IPS DF 19.7 (cell line): ENCODE data around the gene EME2.

Experiments used
- DNase-seq: peaks from one replicate; pipeline ENCODE4 v3.0.0-alpha.2; 2013; ENCODE audit warnings: low read depth, low spot score

EME2 gene

DNA sequence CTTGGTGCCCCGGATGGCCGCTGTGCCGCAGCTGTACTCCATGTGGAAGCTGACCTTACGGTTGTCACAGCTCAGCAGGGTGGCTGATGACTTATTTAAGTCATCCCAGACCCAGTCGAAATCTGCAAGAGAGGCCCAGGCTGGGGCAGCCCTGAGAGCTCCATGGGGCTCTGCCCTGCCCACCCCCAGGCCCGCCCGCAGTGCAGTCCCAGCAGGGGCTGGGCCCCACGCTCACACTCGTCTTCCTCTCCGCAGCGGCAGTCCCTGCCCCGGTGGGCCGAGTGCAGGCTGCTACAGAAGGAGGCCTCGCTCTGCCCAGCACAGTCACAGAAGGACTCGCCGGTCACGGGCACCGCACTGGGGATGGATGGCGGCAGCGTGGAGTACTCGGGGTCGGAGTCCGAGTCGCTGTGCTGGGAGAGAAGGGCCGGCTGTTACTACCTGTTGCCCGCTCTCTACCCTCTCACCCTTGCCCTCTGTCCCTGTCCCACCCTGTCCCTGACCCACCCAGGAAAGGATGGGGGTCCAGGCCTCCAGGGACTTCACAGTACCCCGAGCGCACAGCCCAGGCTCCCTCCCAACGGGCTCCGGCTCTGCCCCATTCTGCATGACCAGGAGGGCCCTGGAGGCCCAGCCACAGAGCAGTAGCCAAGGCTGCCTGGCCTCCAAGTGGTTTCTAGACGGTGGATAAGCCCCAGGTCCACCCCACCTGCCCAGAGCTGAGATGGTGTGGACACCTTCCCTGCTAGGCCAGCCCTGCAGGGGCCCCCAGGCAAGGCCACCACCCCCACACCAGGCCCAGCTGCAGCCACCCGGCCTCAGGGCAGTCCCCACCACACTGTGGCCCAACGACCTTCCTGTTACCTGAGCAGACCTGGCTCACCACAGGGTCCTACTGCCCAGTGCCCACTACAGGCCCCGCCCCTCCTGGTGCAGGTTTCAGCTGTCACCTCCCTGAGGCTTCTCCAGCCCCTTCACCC is 5.9 kb downstream of the EME2 start:
- DNase-seq, result no peak

DNA sequence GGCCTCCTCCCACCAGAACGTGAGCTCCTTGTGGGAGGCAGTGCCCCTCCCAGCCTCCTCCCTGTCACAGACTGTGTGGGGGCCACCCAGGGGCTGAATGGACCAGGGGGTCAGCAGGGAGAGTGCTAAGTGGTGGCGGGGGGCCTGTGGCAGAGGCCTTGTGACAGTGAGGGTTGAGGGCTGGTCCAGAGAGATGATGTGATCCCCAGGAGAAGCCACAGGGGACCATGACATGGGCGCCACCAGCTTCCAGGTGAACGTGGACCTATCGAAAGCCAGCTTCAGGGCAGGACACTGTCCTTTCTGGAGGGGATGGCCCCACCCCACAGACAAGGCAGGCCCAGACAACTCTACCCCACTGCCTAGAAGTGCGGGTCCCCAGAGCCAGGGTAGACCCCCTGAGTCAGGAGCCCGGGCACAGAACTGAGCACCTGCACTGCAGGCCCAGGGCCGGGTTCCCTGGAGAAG is 6.7 kb downstream of the EME2 start:
- no peak for DNase-seq

GRCh38 chr16:1779741-1780676 is 7.4 kb downstream of the EME2 start:
- DNase-seq, result no peak

GRCh38 chr16:1780677-1781072 is 8.1 kb downstream of the EME2 start:
- no peak for DNase-seq

DNA sequence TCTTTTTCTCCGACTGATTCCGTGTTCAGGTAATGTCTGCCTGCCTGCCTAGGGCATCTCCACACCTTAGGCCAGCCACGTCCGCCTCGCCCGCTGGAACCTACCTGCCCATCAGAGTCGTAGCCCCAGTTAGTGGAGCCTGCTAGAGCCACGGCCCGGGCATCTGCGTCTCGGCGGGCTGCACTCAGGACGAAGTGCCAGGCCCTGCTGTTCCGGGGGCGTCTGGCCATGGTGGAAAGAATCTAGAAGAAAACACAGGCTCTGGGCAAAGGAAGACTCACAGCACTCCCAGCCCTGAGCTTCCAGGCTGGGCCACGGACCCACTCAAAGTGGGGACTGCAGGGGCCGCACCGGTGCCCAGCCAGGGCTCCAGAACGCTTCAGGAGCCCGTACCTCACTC is 8.6 kb downstream of the EME2 start:
- no peak for DNase-seq

GRCh38 chr16:1781758-1782407 is 9.3 kb downstream of the EME2 start:
- DNase-seq, result no peak

GRCh38 chr16:1782408-1783264 is 10.0 kb downstream of the EME2 start, which contains the start of the genes NUBP2 and SPSB3:
Gene NUBP2 (plus strand): TSS chr16:1782960. CDS start chr16:1783021, 61 bp downstream.
Gene SPSB3 (minus strand): TSS chr16:1782571. CDS start chr16:1781483, 1,088 bp downstream.
- peak; percentile 99 for DNase-seq

DNA sequence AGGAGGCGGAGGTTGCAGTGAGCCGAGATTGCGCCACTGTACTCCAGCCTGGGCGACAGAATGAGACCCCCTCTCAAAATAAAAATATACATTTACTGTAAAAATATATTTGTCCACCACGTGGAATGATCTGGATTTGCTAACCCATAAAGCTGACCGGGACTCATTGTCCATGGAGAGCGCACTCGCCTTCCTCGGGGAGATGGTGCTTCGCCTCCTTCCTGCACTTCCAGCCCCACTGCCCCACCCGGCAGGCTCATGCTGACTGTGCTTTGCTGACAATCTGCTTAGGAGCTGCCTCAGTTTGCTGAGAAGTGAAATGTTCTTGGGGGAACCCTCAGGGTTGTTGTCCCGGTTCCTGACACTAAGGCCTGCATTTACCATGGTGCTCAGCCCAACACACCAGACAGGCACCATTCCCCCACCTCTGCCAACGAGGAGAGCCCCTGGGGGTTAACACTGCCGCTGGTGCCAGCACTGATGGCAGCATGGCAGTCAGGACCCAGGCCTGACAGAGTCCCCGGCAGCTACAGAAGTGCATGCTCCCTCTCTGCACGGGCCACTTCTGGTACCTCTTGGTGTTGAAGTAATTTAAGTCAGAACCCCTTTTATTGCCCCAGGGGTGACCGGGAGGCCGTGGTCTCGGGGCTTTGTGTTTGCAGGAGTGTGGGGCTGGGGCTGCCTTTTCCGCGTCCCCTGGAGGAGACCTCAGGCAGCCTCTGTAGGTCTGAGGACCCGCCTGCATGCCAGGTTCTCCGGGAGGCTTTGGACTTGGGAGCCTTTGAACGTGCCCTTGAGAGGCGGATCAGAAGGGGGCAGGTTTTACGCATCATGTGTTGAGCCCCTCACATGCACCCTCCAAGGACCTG is 12.6 kb downstream of the EME2 start:
- no peak for DNase-seq

GRCh38 chr16:1785846-1786170 is 13.2 kb downstream of the EME2 start:
- no peak for DNase-seq

DNA sequence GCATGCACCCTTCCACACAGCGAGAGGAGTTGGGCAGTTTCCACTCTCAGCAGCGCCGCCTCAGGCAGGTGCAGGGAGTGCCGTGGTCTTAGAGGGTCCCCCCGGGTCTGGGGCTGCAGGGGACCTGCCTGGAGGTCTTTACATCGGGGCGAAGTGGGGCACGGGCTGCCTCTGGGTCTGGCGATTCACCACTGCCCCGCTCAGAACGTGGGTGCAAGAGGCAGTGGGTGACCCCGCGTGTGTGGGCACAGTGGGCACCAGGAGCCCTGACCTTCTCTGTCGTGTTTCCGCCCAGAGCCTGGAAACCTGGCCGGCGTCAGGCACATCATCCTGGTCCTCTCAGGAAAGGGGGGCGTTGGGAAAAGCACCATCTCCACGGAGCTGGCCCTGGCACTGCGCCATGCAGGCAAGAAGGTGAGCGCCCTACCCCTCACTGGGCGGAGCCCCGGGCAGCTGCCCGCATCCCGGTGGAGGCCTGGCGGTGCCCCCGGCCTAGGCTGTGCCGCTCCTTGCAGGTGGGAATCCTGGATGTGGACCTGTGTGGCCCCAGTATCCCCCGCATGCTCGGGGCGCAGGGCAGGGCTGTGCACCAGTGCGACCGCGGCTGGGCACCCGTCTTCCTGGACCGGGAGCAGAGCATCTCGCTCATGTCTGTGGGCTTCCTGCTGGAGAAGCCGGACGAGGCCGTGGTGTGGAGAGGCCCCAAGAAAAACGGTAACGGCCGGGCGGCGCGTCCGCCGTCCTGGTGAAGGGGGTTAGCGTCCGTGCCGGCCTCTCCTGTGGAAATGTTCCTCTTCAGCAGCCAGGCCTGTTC is 13.8 kb downstream of the EME2 start:
- DNase-seq, result no peak

DNA sequence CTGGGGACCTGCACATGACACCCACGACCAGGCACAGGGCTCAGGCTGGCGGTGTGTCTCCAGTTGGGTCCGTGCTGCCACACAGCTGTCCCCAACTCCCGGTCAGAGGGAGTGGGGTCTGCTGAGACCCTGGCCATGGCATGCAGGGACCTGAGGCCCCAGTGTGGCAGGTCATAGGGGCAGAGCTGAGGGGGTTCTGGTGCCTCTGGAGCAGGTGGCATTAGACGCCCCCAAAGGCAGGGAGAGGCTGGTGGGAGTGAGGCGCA is 14.4 kb downstream of the EME2 start:
- DNase-seq, result no peak

DNA sequence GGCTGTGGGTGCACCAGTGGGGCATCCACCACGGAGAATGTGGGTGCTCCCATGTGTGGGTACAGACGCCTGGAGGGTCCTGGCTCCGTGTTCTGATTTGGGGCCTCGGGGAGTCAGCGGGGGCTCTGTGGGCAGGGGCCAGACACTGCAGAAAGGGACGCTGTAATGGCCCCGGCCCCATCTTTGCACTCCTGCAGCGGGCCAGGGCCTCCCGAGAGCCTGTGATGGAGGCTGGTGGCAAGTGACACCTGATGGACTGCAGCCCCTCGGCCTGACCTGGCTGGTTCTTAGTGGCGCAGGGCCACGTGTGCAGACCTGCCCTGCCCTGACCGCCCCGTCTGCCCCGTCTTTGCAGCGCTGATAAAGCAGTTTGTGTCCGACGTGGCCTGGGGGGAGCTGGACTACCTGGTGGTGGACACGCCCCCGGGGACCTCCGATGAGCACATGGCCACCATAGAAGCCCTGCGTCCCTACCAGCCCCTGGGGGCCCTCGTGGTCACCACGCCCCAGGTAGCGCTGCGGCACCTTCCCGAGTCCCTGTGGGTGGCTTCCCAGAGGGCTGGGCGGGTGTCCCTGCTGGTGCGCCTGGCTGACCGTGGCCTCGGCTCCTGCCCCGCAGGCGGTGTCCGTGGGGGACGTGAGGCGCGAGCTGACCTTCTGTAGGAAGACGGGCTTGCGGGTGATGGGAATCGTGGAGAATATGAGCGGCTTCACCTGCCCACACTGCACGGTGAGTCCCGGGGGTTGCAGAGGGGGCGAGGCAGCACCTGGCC is 14.9 kb downstream of the EME2 start:
- no peak for DNase-seq

GRCh38 chr16:1788095-1788707 is 15.6 kb downstream of the EME2 start:
- DNase-seq, result no peak

GRCh38 chr16:1788708-1789100 is 16.1 kb downstream of the EME2 start:
- no peak for DNase-seq

DNA sequence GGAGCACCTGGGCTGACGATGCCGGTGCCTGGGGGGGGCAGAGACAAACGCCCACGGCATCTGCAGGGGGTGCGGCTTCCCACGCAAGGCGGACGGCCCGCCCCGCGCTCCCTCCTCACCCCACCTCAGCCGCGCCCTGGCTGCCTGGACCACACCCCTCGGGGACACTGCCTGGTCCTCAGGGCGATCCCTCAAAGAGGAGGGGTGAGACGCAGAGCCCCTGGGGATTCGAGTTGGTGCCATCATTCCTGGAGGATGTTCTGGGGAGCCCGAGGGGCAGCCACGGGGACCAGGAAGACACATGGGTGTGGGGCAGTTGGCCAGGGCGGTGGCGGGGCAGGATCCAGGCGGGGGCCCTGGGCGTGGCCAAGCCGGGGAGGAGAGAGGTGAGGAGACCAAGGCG is 17.0 kb downstream of the EME2 start:
- DNase-seq, result no peak

DNA sequence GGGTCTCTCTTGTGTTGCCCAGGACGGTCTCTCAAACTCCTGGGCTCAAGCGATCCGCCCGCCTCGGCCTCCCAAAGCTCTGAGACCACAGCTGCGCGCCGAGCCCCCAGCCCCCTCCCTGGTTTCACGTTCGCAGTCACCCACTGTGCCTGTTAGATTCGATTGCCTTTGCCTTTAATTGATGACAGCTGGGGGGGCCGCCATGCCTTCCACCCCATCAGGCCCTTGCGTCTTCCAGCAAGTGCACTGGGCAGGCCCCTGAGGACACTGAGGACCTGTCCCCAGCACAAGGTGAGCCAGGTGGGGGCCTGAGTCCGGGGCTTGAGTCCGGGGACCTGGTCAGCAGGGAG is 17.6 kb downstream of the EME2 start:
- no peak for DNase-seq

DNA sequence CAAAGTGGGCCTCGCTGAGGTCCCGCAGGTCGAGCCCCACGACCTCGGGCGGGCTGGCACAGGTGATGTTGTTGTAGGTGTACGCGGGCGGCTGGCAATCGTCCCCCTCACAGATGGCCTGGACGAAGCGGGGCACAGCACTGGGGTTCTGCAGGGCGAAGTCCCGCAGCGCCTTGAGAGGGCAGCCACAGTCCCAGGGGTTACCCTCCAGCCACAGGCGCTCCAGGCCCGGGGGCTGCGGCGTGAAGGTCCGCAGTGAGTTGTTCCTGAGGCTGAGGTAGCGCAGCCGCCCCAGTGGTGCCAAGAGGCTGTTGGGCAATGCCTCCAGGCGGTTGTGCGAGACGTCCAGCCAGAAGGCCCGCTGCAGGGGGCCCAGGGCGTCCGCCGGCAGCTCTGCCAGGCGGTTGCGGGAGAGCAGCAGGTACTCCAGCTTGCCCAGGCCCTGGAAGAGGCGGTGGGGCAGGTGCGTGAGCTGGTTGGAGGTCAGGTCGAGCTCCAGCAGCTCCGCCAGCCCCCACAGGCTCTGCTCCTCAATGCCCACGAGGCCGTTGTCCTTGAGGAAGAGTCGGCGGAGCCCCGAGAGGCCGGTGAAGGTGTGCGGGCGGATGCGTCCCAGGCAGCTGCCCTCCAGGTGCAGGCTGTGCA is 18.1 kb downstream of the EME2 start:
- no peak for DNase-seq
